K562 (cell line): Measurements from ENCODE around the gene ALOX12B. TPM values are rescaled to one million over a fixed set of nuclear protein-coding genes. Genes with fewer than 3 reads are reported as not detected.
"Not testable (repeated sequence)": the region's sequence is repeated elsewhere in the genome, so short reads cannot be mapped to it uniquely, and the experiment has no call there.

Source experiments
- ATAC-seq: fragments of 200-7000 bp; cut with Tn5 transposase; 3 replicates; pipeline ENCODE4 v1.9.1; 2020; ENCODE audit warnings: moderate library complexity
- BruUV-seq: library from RNA; stranded (reverse); fragments of 400-500 nt; replicated peaks from 2 replicates; lab custom pipeline; 2021; lab: Mats Ljungman, UMichigan
- CTCF ChIA-PET: fragments of 300-600 bp; formaldehyde crosslinking; extraction: SDS; loops from one replicate; lab custom pipeline; 2021; ENCODE audit warnings: low intra/inter-chr PET ratio; lab: Yijun Ruan, JAX
- POLR2A ChIA-PET: fragments of 300-600, 350-650 bp; sonication (Branson Sonifier 250); formaldehyde crosslinking; extraction: SDS; loops from one replicate; lab custom pipeline; 2021; ENCODE audit warnings: antibody characterized with exemption, inconsistent platforms; lab: Yijun Ruan, JAX
- DNase-seq, 4 experiments: peaks; one replicate each; pipeline versions ENCODE4 v3.0.0 to v3.0.0-alpha.2; 2011 to 2018; ENCODE audit warnings: low spot score in 3 of 4, mixed read lengths in 3 of 4; ENCODE audit errors: extremely low read depth in 1 of 4
- FAIRE-seq: peaks from 2 replicates; lab custom pipeline; 2011; peaks lifted over from hg19 to GRCh38; lab: Jason Lieb, UNC
- H2AFZ ChIP-seq: 2 replicates; pipeline ENCODE4 v1.6.0; 2011; ENCODE audit warnings: low read depth, low read length, control low read depth, inconsistent platforms
- H3K27ac ChIP-seq: fragments of 200-600 bp; 3 replicates; pipeline ENCODE4 v1.8.0; 2011; ENCODE audit warnings: low read depth, mild to moderate bottlenecking, control low read depth, inconsistent platforms, low read length, moderate library complexity, mixed read lengths; ENCODE audit errors: extremely low read depth
- H3K27me3 ChIP-seq, 2 experiments: fragments of 300-600 bp in 1 of 2; 2 replicates in 1 of 2; 3 replicates in 1 of 2; pipeline versions ENCODE4 v1.6.0 to v1.8.0; 2011; ENCODE audit warnings: inconsistent platforms in 2 of 2, low read length in 2 of 2, mild to moderate bottlenecking in 1 of 2, mixed read lengths in 1 of 2, moderate library complexity in 1 of 2; ENCODE audit not compliant: control insufficient read depth in 2 of 2, insufficient read depth in 2 of 2
- H3K36me3 ChIP-seq: fragments of 300-600 bp; 3 replicates; pipeline ENCODE4 v1.8.0; 2011; ENCODE audit warnings: mild to moderate bottlenecking, low read length, inconsistent platforms; ENCODE audit not compliant: control insufficient read depth, insufficient read depth
- H3K4me1 ChIP-seq, 2 experiments: fragments of 200-600 bp in 1 of 2; replicated peaks in 1 of 2; 2 replicates in 1 of 2; 3 replicates in 1 of 2; pipeline versions ENCODE4 v1.5.1 to v1.8.0; 2011; ENCODE audit warnings: inconsistent platforms in 2 of 2, low read length in 2 of 2, mild to moderate bottlenecking in 1 of 2, mixed read lengths in 1 of 2, moderate library complexity in 1 of 2; ENCODE audit not compliant: control insufficient read depth in 2 of 2, insufficient read depth in 2 of 2
- H3K4me2 ChIP-seq: 2 replicates; pipeline ENCODE4 v1.6.1; 2011; ENCODE audit warnings: low read length, control low read depth, inconsistent platforms, mixed read lengths; ENCODE audit not compliant: insufficient read depth
- H3K4me3 ChIP-seq: fragments of 200-600 bp; sonication (generic), shearing (Covaris generic); 2 replicates; pipeline ENCODE4 v1.5.1; 2016; ENCODE audit warnings: control low read depth, inconsistent platforms
- H3K79me2 ChIP-seq: fragments of 200-600 bp; 3 replicates; pipeline ENCODE4 v1.8.0; 2011; ENCODE audit warnings: low read length, inconsistent platforms; ENCODE audit not compliant: control insufficient read depth, insufficient read depth
- H3K9ac ChIP-seq, 2 experiments: 2 replicates each; pipeline versions ENCODE4 v1.6.0 to v1.6.1; 2011; ENCODE audit warnings: low read depth in 2 of 2, low read length in 2 of 2, control low read depth in 1 of 2, inconsistent platforms in 1 of 2, mild to moderate bottlenecking in 1 of 2, mixed read lengths in 1 of 2; ENCODE audit not compliant: insufficient read depth in 1 of 2
- H3K9me1 ChIP-seq: one replicate; pipeline ENCODE4 v1.6.0; 2011; ENCODE audit warnings: inconsistent platforms, mild to moderate bottlenecking, low read length, moderate library complexity; ENCODE audit not compliant: control insufficient read depth, insufficient read depth
- H3K9me3 ChIP-seq: replicated peaks from 2 replicates; pipeline ENCODE4 v1.5.1; 2011; ENCODE audit warnings: low read depth, low read length, inconsistent platforms; ENCODE audit not compliant: control insufficient read depth, insufficient read depth
- H4K20me1 ChIP-seq: replicated peaks from 2 replicates; pipeline ENCODE4 v1.6.1; 2011; ENCODE audit warnings: low read length, inconsistent platforms, mixed read lengths; ENCODE audit not compliant: control insufficient read depth, insufficient read depth
- ATF3 ChIP-seq, 2 experiments: fragments of 450-650 bp in 1 of 2; sonication (generic) in 1 of 2; formaldehyde crosslinking in 1 of 2; IDR thresholded peaks in 1 of 2; conservative IDR thresholded peaks in 1 of 2; 2 replicates each; pipeline versions ENCODE4 v1.6.1 to v1.8.1; 2016 to 2023; ENCODE audit warnings: mild to moderate bottlenecking in 2 of 2, moderate library complexity in 2 of 2, inconsistent platforms in 1 of 2, missing genetic modification reagents in 1 of 2
- CEBPB ChIP-seq: fragments of 450-650 bp; IDR thresholded peaks from 2 replicates; pipeline ENCODE4 v1.6.1; 2016; ENCODE audit warnings: missing genetic modification characterization, missing compliant biosample characterization
- CEBPG ChIP-seq, 3 experiments: fragments of 200-800 bp in 1 of 3; sonication (Bioruptor generic) in 1 of 3; sonication (generic) in 1 of 3; formaldehyde crosslinking in 1 of 3; IDR thresholded peaks in 2 of 3; conservative IDR thresholded peaks in 1 of 3; 2 replicates each; pipeline versions ENCODE4 v1.6.1 to v1.8.0; 2016 to 2022; ENCODE audit warnings: missing compliant biosample characterization in 2 of 3, missing genetic modification characterization in 2 of 3, mild to moderate bottlenecking in 1 of 3, missing genetic modification reagents in 1 of 3
- WGBS: fragments of 100-300 bp; shearing (Covaris generic); methylation state at CpG from one replicate; pipeline ENCODE4 v1.1.6; 2016; ENCODE audit warnings: low coverage, mixed read lengths; ENCODE audit not compliant: insufficient coverage; ENCODE audit errors: missing lambda C conversion rate; 5-methylcytosine and 5-hydroxymethylcytosine counted together
- in situ Hi-C: fragments of 300-500 bp; cut with MboI; formaldehyde crosslinking; loops from 4 replicates; pipeline ENCODE4 v1.15.0; 2018; ENCODE audit warnings: inconsistent platforms, mixed read lengths
- intact Hi-C: fragments of 100-400 bp; cut with micrococcal nuclease; formaldehyde crosslinking; loops from 2 replicates; pipeline ENCODE4 v1.14.2; 2022
- microRNA-seq: library from miRNA; unstranded; fragments of <30 nt; microRNA quantifications from one replicate; pipeline ENCODE4, GENCODE V29; 2018; ENCODE audit warnings: borderline microRNAs expressed
- polyA plus RNA-seq, 8 experiments: library from polyadenylated mRNA; depleted of rRNA in 4 of 8; stranded (reverse) in 5 of 8; unstranded in 3 of 8; fragments of >200 nt; fragmentation: Nextera tagmentation in 2 of 8; fragmentation: Illumina TruSeq in 1 of 8; extraction: Ambion mirVana in 2 of 8; extraction: Trizol in 1 of 8; gene quantifications; 2 replicates each; pipeline versions ENCODE4 v1.2.1 to v1.2.3, GENCODE V29; 2011 to 2014; ENCODE audit warnings: inconsistent platforms in 1 of 8, missing spikeins in 1 of 8
- small RNA-seq: library from RNA; depleted of rRNA; stranded (forward); fragments of <200 nt; gene quantifications from one replicate; pipeline ENCODE3, GENCODE V24; 2014
- total RNA-seq, 7 experiments: library from RNA; depleted of rRNA in 6 of 7; stranded (reverse); fragments of >200 nt in 6 of 7; fragmentation: Illumina TruSeq in 2 of 7; extraction: Trizol in 2 of 7; gene quantifications; 2 replicates each; pipeline versions ENCODE4 v1.2.1 to v1.2.3, GENCODE V29; 2011 to 2021; ENCODE audit warnings: low replicate concordance in 1 of 7

ALOX12B gene
- total and polyA plus RNA-seq, 9 of the 15 experiments (the other 6 are each of a cell fraction or from before 2014, with no cell fraction given), result not detected

- POLR2A ChIA-PET; H4K20me1 ChIP-seq; H3K9me1 ChIP-seq; H3K79me2 ChIP-seq; intact Hi-C loops; H3K36me3 ChIP-seq; H3K4me3 ChIP-seq; DNase-seq; H3K9ac ChIP-seq; H3K4me2 ChIP-seq; ATAC-seq; H3K27ac ChIP-seq; H2AFZ ChIP-seq; H3K9me3 ChIP-seq; BruUV-seq; in situ Hi-C loops; H3K4me1 ChIP-seq; TF ChIP-seq ATF3 (CRISPR knock-in tag; conservative IDR thresholded peaks at IDR 0.05); CEBPG (CRISPR knock-in tag; IDR thresholded peaks at IDR 0.05): not testable (repeated sequence)
- H3K27me3 ChIP-seq, result peaks cover 1 to 29% of the 10 kb centered on the region in 2 experiments; a peak in 4 of 5 replicates
- WGBS, result 22% methylated on average over 6 of the region's 6 CpGs
- TF ChIP-seq ATF3 (IDR thresholded peaks at IDR 0.05), result peak; percentile 79
- TF ChIP-seq CEBPG (tag; conservative IDR thresholded peaks at IDR 0.05 in 1 of 2, IDR thresholded peaks at IDR 0.05 in 1 of 2), result peak; percentile 67 to 68
- TF ChIP-seq CEBPB (tag), result peak; percentile 45; the same call in 1 of the 2 replicates
- FAIRE-seq, result peak; percentile 40
- CTCF ChIA-PET, result interaction anchor here (0.6 to 0.7 kb wide), 2 partner anchors 17 to 48 kb away, joined by 3 to 5 read pairs; no protein-coding TSS in a partner anchor
These were observed 63.4 kb downstream of the ALOX12B start for GRCh38 chr17:8024161-8024560.

Small RNA genes within 50 kb of the gene (microRNA-seq; reads per million reads assigned to microRNA genes)
- not detected for gene MIR4314

Small RNA genes within 50 kb of the gene (small RNA-seq; reads per million reads assigned to genes)
- not detected for gene MIR4314

Other genes with a start within 250 kb of the ALOX12B start
Only the 7 nearest of the 22 such genes appear.
- gene GUCY2D, start 85.1 kb downstream of the ALOX12B start, total RNA-seq (2014; rRNA removed), result 0.05 TPM in 1 of 2 replicates, not detected in the other
- not detected in 2 replicates for gene GUCY2D, start 85.1 kb downstream of the ALOX12B start, total RNA-seq (2014; rRNA removed; fragmentation: Illumina TruSeq; extraction: Trizol)
- gene GUCY2D, start 85.1 kb downstream of the ALOX12B start, total RNA-seq (2015; rRNA removed; fragmentation: Illumina TruSeq; extraction: Trizol), result not detected in 2 replicates
- not detected in 2 replicates for gene GUCY2D, start 85.1 kb downstream of the ALOX12B start, total RNA-seq (2021)
- not detected in 2 replicates for gene GUCY2D, start 85.1 kb downstream of the ALOX12B start, polyA plus RNA-seq (2011; rRNA removed)
- not detected in 2 replicates for gene GUCY2D, start 85.1 kb downstream of the ALOX12B start, polyA plus RNA-seq (2014; fragmentation: Illumina TruSeq; extraction: Trizol)
- not detected for gene GUCY2D, start 85.1 kb downstream of the ALOX12B start, polyA plus RNA-seq (2014; fragmentation: Nextera tagmentation; extraction: Ambion mirVana)
- 0.03 TPM in 1 of 2 replicates, not detected in the other for gene GUCY2D, start 85.1 kb downstream of the ALOX12B start, polyA plus RNA-seq (2014; rRNA removed)
- gene ALOX15B, start 48.7 kb downstream of the ALOX12B start, total RNA-seq (2014; rRNA removed), result not detected in 2 replicates
- not detected in 2 replicates for gene ALOX15B, start 48.7 kb downstream of the ALOX12B start, total RNA-seq (2014; rRNA removed; fragmentation: Illumina TruSeq; extraction: Trizol)
- gene ALOX15B, start 48.7 kb downstream of the ALOX12B start, total RNA-seq (2015; rRNA removed; fragmentation: Illumina TruSeq; extraction: Trizol), result not detected in 2 replicates
- 0.04 and 0.07 TPM in 2 replicates for gene ALOX15B, start 48.7 kb downstream of the ALOX12B start, total RNA-seq (2021)
- gene ALOX15B, start 48.7 kb downstream of the ALOX12B start, polyA plus RNA-seq (2011; rRNA removed), result not detected in 2 replicates
- gene ALOX15B, start 48.7 kb downstream of the ALOX12B start, polyA plus RNA-seq (2014; fragmentation: Illumina TruSeq; extraction: Trizol), result not detected in 2 replicates
- not detected for gene ALOX15B, start 48.7 kb downstream of the ALOX12B start, polyA plus RNA-seq (2014; fragmentation: Nextera tagmentation; extraction: Ambion mirVana)
- not detected in 2 replicates for gene ALOX15B, start 48.7 kb downstream of the ALOX12B start, polyA plus RNA-seq (2014; rRNA removed)
- gene ALOXE3, start 30.8 kb upstream of the ALOX12B start, total RNA-seq (2014; rRNA removed), result not detected in 2 replicates
- not detected in 2 replicates for gene ALOXE3, start 30.8 kb upstream of the ALOX12B start, total RNA-seq (2014; rRNA removed; fragmentation: Illumina TruSeq; extraction: Trizol)
- 0.04 TPM in 1 of 2 replicates, not detected in the other for gene ALOXE3, start 30.8 kb upstream of the ALOX12B start, total RNA-seq (2015; rRNA removed; fragmentation: Illumina TruSeq; extraction: Trizol)
- not detected in 2 replicates for gene ALOXE3, start 30.8 kb upstream of the ALOX12B start, total RNA-seq (2021)
- gene ALOXE3, start 30.8 kb upstream of the ALOX12B start, polyA plus RNA-seq (2011; rRNA removed), result not detected in 2 replicates
- gene ALOXE3, start 30.8 kb upstream of the ALOX12B start, polyA plus RNA-seq (2014; fragmentation: Illumina TruSeq; extraction: Trizol), result not detected in 2 replicates
- not detected for gene ALOXE3, start 30.8 kb upstream of the ALOX12B start, polyA plus RNA-seq (2014; fragmentation: Nextera tagmentation; extraction: Ambion mirVana)
- gene ALOXE3, start 30.8 kb upstream of the ALOX12B start, polyA plus RNA-seq (2014; rRNA removed), result 0.04 TPM in 1 of 2 replicates, not detected in the other
- 0.09 and 0.45 TPM in 2 replicates for gene HES7, start 36.4 kb upstream of the ALOX12B start, total RNA-seq (2014; rRNA removed)
- gene HES7, start 36.4 kb upstream of the ALOX12B start, total RNA-seq (2014; rRNA removed; fragmentation: Illumina TruSeq; extraction: Trizol), result 0.22 TPM in 1 of 2 replicates, not detected in the other
- not detected in 2 replicates for gene HES7, start 36.4 kb upstream of the ALOX12B start, total RNA-seq (2015; rRNA removed; fragmentation: Illumina TruSeq; extraction: Trizol)
- 1.1 and 2.2 TPM in 2 replicates for gene HES7, start 36.4 kb upstream of the ALOX12B start, total RNA-seq (2021)
- 0.14 and 0.31 TPM in 2 replicates for gene HES7, start 36.4 kb upstream of the ALOX12B start, polyA plus RNA-seq (2011; rRNA removed)
- gene HES7, start 36.4 kb upstream of the ALOX12B start, polyA plus RNA-seq (2014; fragmentation: Illumina TruSeq; extraction: Trizol), result 0.11 and 0.13 TPM in 2 replicates
- under 1 TPM; 0.03 to 0.06 TPM for gene HES7, start 36.4 kb upstream of the ALOX12B start, polyA plus RNA-seq (2014; fragmentation: Nextera tagmentation; extraction: Ambion mirVana)
- 0.16 and 1.7 TPM in 2 replicates for gene HES7, start 36.4 kb upstream of the ALOX12B start, polyA plus RNA-seq (2014; rRNA removed)
- gene PER1, start 64.7 kb upstream of the ALOX12B start, total RNA-seq (2014; rRNA removed), result 4.5 and 10.5 TPM in 2 replicates
- gene PER1, start 64.7 kb upstream of the ALOX12B start, total RNA-seq (2014; rRNA removed; fragmentation: Illumina TruSeq; extraction: Trizol), result 1.3 and 2.1 TPM in 2 replicates
- 1.6 and 2.0 TPM in 2 replicates for gene PER1, start 64.7 kb upstream of the ALOX12B start, total RNA-seq (2015; rRNA removed; fragmentation: Illumina TruSeq; extraction: Trizol)
- 24.4 and 26.0 TPM in 2 replicates for gene PER1, start 64.7 kb upstream of the ALOX12B start, total RNA-seq (2021)
- 3.4 and 11.1 TPM in 2 replicates for gene PER1, start 64.7 kb upstream of the ALOX12B start, polyA plus RNA-seq (2011; rRNA removed)
- 6.7 and 11.2 TPM in 2 replicates for gene PER1, start 64.7 kb upstream of the ALOX12B start, polyA plus RNA-seq (2014; fragmentation: Illumina TruSeq; extraction: Trizol)
- under 1 TPM; 0.13 to 0.25 TPM for gene PER1, start 64.7 kb upstream of the ALOX12B start, polyA plus RNA-seq (2014; fragmentation: Nextera tagmentation; extraction: Ambion mirVana)
- 11.0 TPM in 2 replicates for gene PER1, start 64.7 kb upstream of the ALOX12B start, polyA plus RNA-seq (2014; rRNA removed)
- gene VAMP2, start 75.2 kb upstream of the ALOX12B start, total RNA-seq (2014; rRNA removed), result 5.9 and 6.0 TPM in 2 replicates
- 4.8 and 5.5 TPM in 2 replicates for gene VAMP2, start 75.2 kb upstream of the ALOX12B start, total RNA-seq (2014; rRNA removed; fragmentation: Illumina TruSeq; extraction: Trizol)
- gene VAMP2, start 75.2 kb upstream of the ALOX12B start, total RNA-seq (2015; rRNA removed; fragmentation: Illumina TruSeq; extraction: Trizol), result 4.4 and 4.9 TPM in 2 replicates
- 17.5 and 23.4 TPM in 2 replicates for gene VAMP2, start 75.2 kb upstream of the ALOX12B start, total RNA-seq (2021)
- 13.4 and 22.8 TPM in 2 replicates for gene VAMP2, start 75.2 kb upstream of the ALOX12B start, polyA plus RNA-seq (2011; rRNA removed)
- 28.1 and 31.8 TPM in 2 replicates for gene VAMP2, start 75.2 kb upstream of the ALOX12B start, polyA plus RNA-seq (2014; fragmentation: Illumina TruSeq; extraction: Trizol)
- 1 to 10 TPM; 2.3 to 3.2 TPM for gene VAMP2, start 75.2 kb upstream of the ALOX12B start, polyA plus RNA-seq (2014; fragmentation: Nextera tagmentation; extraction: Ambion mirVana)
- 22.9 and 23.3 TPM in 2 replicates for gene VAMP2, start 75.2 kb upstream of the ALOX12B start, polyA plus RNA-seq (2014; rRNA removed)
- 11.4 and 15.5 TPM in 2 replicates for gene TMEM107, start 88.7 kb upstream of the ALOX12B start, total RNA-seq (2014; rRNA removed)
- 24.0 and 28.1 TPM in 2 replicates for gene TMEM107, start 88.7 kb upstream of the ALOX12B start, total RNA-seq (2014; rRNA removed; fragmentation: Illumina TruSeq; extraction: Trizol)
- gene TMEM107, start 88.7 kb upstream of the ALOX12B start, total RNA-seq (2015; rRNA removed; fragmentation: Illumina TruSeq; extraction: Trizol), result 16.8 and 16.9 TPM in 2 replicates
- gene TMEM107, start 88.7 kb upstream of the ALOX12B start, total RNA-seq (2021), result 16.3 and 16.8 TPM in 2 replicates
- 23.1 and 26.2 TPM in 2 replicates for gene TMEM107, start 88.7 kb upstream of the ALOX12B start, polyA plus RNA-seq (2011; rRNA removed)
- gene TMEM107, start 88.7 kb upstream of the ALOX12B start, polyA plus RNA-seq (2014; fragmentation: Illumina TruSeq; extraction: Trizol), result 7.1 and 9.7 TPM in 2 replicates
- gene TMEM107, start 88.7 kb upstream of the ALOX12B start, polyA plus RNA-seq (2014; fragmentation: Nextera tagmentation; extraction: Ambion mirVana), result 10 to 100 TPM; 17.4 to 19.5 TPM
- 12.5 and 16.7 TPM in 2 replicates for gene TMEM107, start 88.7 kb upstream of the ALOX12B start, polyA plus RNA-seq (2014; rRNA removed)